ENCODE results near the gene GOLT1B.

Gene GOLT1B

DNA sequence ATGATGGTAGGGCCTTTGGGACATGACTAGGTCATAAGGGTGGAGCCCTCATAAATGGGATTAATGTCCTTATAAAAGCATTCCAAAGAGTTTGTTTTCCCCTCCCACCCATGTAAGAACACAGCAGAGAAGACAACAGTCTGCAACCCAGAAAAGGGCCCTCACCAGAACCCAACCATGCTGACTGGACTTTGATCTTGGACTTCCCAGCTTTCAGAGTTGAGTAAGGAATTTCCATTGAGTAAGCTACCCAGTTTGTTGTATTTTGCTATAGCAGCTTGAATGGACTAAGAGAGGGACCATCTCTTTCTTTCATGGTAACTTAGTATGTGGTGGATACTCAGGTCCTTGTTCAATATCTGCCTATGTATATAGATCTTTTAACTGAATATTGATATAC is 21.6 kb downstream of the GOLT1B start:
- DNase-seq (ENCODE audit: low spot score): no peak

DNA sequence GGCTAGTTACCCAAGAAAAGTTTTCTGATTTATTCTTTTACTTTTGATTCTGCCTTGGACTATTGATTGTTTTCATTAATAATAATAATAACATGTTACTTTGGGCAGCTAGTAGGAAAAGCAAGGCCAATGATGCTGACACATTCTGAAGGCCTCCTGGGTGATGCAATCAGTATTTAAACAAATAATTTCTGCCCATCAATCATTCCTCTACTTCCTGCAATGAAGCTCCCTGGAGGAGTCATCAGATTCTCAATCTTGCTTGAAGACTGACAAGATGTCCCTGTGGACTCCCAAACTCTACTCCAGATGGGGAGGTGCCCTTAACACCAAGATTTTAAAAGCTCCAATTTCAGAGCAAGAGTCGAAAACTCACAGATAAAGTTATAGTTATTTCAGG is 24.5 kb downstream of the GOLT1B start, which contains the start of gene SPX:
SPX (plus strand) TSS at position 244 of the 400 bp plus-strand sequence. CDS start 177 bp downstream, outside the sequence.
- DNase-seq (ENCODE audit: low spot score): no peak

DNA sequence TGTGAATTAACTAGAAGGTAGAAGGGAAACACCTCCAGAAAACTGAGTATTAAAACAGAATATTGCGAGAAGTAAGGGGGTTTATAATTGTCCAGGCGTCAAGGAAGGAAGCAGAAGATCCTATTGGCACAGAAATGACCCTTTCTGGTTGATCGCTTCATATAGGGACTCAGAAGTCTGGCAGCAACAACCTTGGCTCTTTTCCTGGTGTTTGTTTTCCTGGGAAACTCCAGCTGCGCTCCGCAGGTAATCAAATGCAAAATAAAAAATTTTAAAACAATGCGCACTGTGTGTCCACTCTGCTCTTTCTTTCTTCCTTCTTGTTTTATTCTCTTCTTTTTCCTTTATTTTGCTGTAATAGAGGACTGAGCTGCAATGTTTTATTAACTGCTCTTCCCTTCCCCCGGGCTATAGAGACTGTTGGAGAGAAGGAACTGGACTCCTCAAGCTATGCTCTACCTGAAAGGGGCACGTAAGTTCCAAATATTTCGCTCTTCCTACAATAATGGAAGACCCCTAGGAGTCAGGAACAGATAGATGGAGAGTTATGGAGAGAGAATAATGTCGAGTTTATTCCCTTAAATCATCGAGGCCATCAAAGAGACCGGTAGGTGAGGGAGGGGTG is 25.2 kb downstream of the GOLT1B start:
- DNase-seq (ENCODE audit: low spot score): no peak

DNA sequence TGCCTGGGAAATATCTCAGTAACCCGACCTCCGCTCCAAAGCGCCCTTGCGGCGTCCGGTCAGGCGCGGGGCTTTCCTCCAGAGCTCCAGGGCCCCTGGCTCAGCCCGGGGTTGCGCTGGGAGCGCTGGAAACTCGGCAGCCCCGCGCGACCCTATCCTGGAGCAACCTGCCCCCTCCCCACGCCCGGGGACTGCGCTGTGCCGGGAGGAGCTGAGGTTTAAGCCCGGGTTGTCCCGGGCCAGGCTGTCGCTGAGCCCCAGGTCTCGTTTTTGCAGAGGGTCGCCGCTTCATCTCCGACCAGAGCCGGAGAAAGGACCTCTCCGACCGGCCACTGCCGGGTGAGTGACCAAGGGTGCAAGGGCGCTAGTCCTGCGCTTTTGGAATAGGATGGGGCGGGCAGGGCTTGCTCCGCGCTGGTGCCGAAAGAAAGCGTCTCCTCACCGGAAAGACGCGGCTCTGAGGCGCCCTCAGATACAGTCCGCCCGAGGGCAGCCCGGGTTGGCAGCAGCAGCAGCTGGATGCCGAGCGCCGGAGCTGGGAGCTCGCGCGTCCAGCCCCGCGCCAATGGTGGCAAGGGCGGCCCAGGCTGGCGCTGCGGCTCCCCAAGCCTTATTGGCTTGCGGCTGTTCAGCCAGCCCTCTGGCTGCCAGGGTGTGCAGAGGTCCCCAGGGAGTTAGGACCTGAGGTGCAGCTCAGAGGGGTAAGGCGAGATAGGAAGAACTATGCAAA is 26.0 kb downstream of the GOLT1B start:
- DNase-seq (ENCODE audit: low spot score): peak; percentile 17

DNA sequence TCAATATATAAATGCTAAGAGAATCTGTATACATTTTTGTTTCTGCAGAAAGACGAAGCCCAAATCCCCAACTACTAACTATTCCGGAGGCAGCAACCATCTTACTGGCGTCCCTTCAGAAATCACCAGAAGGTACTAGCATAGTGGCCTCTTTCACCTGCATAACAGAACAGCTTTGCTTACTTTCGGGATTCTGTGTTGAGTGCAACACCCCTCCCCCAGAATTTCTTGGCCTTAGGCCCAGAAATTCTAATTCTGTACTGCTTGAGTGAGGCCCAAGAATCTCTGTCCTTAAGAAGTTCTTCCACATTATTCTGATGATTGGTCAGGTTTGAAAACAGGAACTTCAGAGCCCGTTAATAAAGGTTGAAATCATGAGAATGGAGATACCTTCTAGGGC is 27.4 kb downstream of the GOLT1B start:
- DNase-seq (ENCODE audit: low spot score): no peak

DNA sequence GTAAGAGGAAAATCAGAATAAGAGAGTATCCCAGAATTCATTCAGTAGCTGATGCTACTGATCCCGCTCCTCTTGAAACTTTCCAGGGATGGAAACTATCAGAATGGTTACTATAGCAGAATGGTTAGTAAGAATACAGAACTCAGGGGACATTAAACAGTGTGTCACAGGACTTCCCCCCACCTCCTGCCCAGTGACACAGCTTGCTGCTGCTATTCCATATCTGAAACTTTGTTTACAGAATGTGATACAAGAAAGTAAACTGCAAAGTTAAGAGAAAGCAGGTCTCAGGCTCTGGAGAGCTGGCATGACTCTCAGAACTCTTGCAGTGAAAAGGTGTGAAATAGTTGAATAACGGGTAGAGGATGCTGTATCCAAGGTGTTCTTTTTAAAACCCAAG is 27.9 kb downstream of the GOLT1B start:
- no peak for DNase-seq (ENCODE audit: low spot score)

DNA sequence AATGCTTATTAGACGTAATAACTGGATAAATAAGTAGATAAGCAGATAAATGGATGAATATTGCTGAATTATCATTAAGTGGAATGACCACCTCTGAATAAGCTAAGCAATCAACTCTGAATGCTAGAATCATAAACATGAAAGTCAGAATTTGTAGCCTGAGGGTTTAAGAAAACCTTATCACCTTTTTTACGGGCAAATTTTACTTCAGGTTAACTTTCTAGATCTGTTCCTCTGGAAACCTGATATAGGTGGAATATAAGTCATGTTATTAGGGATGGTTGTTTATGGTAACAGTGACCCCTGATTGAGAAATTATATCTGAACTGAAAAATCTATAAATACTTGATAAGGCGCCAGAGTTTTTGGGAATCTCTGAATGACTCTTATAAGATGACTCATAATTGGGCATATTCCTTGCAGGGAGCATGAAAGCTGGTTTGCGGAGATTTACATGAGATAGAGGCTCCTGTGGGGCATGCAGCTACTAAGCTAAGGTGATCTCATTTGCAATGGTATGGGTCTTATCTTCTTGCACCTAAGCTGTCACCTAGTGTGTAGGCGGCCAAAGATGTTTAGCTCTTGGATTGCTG is 36.6 kb downstream of the GOLT1B start:
- DNase-seq (ENCODE audit: low spot score): no peak

DNA sequence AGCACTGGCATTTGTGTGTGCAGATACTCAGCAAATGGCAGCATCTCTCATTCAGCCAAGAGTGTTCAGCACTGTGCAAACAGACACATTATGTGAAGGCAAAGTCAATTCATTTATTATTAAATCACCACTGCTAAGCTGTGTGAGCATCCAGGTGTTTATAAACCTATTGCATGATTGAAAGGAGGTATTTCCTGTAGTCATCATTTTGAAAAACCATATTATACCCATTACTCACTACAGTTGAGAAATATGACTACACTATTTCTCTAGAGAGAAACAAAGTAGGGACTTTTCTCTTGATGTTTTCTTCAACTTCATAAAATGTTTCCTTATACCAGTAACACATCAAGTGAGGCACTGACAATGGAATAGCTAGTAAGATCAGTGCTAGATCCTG is 38.2 kb downstream of the GOLT1B start:
- DNase-seq (ENCODE audit: low spot score): no peak

DNA sequence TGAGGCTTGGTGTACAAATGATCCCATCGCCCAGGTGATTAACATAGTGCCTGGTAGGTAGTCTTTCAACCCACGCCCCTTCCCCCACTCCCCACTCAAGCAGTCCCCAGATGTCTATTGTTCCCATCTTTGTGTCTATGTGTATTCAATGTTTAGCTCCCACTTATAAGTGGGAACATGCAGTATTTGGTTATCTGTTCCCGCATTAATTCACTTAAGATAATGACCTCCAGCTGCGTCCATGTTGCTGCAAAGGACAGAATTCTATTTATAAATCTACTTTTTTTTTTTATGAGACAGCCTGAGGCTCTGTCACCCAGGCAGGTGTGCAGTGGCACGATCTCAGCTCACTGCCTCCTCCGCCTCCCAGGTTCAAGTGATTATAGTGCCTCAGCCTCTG is 40.2 kb downstream of the GOLT1B start:
- DNase-seq (ENCODE audit: low spot score): no peak

DNA sequence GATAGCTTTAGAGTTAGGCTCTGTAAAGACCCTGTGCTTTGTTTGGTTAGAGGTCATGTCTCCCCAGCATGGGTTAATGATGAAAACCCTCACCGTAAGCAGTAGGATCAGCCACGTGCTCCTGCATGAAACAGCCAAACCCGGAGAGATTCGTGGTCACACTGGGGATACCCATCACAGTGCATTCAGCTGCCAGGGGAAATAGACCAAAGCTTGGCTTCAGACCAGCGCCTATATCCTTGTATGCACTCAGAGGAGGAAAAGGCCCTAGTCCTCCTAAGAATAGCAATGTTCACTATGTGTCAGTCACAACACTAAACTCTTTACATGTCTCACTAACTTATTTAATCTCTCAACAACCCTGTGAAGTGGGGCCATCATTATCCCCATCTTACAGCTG is 40.8 kb downstream of the GOLT1B start:
- no peak for DNase-seq (ENCODE audit: low spot score)

DNA sequence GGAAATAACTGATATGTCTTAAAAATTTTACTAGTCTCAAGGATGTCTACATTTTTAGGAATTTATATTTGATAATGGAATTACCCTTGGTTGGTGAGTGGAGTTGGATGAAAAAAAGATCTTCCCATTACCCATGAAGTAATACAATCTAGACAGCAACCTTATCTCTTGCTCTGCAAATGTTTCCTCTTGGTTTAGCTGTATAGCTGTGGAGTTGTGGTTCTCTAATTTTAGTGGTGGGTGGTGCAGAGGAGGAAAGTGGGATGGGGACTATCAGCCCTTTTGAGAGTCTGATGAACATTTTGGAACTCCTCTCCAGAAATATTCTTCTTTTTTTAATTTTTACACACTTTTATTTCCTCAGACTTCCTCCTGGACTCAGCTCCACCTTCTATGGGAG is 41.6 kb downstream of the GOLT1B start:
- DNase-seq (ENCODE audit: low spot score): no peak

DNA sequence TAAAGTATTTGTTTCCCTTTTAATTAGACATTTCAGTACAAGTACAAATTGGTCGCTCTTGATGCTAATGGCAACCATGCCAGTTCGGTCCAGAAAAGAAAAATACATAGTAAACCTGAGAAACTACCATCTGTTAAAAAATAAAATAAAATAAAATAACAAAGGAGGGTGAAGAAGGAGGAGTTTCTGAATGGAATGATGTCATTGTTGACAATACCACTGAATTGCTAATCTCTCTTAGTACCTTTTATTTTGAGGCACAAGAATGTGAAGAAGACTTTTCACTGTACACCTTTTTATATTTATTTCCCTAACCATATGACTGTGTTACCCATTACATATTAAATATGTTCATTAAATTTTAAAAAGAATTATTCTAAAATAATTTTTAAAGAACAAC is 44.0 kb downstream of the GOLT1B start:
- no peak for DNase-seq (ENCODE audit: low spot score)

DNA sequence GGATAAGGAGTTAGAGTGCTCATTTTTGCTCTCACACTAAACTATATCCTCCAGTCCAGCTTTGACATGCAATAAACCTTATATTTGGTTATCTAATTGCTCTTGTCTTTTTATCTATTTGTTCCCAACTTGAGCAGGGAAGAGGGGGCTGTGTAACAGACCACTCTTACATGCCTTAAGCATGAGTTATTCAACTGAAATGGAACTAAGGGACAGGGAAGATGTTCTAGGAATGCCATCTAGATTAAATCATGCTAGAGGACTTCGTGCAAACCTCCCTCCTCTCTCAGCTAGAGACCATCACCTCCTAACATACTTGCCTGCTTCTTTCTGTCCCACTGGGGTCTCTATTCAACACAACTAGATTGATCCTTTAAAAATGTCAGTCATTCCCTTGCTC is 45.1 kb downstream of the GOLT1B start:
- no peak for DNase-seq (ENCODE audit: low spot score)

DNA sequence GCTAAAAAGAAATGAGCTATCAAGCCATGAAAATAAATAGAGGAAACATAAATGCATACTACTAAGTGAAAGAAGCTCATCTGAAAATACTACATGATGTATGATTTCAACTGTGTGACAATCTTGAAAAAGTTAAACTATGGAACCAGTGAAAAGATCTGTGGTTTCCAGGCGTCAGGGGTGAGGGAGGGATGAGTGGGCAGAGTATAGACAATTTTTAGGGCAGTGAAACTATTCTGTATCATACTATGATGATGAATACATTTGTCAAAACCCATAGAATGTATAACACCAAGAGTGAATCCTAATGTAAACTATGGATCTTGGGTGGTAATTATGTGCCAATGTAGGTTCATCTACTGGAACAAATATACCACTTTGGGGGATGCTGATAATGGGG is 45.8 kb downstream of the GOLT1B start:
- no peak for DNase-seq (ENCODE audit: low spot score)

DNA sequence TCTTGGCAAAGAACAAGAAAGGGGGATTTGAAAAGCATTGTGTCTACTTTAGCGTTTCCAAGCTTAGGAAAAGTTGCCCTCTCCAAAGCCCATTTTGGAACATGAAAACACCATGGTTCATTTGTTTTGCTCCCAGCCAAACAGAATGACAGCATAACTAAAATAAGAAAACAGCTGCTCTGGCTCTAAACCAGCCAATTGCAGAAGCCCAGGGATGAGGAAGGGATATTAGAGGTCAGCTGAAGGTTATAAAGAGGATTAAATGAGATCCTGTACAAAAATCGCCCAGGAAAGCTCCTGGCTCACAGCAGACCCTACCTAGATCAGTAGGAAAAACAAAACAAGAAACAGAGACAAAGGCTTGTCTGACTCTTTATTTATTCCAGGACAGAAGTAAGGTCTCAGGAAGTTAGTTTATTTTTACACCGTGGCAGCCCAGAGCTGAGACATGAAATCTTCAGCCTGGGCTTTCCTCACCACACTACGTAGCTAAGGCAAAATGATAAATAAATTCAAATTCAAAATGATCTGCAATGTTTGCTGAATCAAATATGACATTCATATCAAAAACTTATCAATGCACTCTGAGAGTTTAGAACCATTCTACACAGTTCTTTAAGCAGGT is 50.4 kb downstream of the GOLT1B start:
- no peak for DNase-seq (ENCODE audit: low spot score)

DNA sequence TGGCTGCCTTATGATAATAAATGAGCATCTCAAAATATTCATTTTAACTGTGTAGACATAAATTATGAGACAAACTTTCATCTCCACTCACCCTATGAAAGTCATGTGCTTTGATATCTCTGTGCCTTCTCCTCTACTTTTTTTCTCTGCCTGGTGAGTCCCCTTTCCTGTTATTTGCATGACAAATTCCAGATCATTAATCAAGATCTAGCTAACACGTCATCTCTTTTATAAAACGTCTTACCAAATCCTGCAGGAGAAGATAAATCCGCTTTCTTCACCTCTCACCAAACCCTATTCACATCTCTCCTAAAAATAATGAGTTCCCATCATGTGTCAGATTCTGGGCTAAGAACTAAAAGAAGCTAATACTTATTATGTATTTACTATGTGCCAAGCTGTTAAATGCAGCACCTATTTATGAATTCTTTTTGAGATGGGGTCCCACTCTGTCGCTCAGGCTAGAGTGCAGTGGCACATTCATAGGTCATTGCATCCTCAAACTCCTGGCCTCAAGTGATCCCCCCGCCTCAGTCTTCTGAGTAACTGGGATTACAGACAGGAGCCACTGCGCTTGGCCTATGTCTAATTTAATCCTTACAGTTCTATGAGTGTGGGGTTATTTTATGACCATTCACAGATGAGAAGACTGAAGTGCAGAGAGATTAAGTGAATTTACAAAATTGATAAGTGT is 51.2 kb downstream of the GOLT1B start:
- no peak for DNase-seq (ENCODE audit: low spot score)

DNA sequence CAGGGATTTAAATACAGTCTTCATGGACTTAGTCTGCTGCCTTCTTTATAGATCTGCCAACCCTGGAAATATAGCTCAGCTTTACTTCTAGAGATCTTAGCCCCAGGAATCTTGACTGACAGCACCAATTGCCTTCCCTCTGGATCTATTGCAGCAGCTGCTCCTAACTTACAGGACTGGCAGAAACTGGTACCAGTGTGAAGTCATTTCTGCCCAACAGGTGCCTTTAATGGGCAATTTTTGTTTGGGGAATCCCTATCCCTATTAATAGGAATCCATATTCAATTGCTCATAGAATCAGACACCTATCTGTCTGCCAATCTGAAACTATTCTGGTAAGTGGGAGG is 51.7 kb downstream of the GOLT1B start:
- DNase-seq (ENCODE audit: low spot score): no peak

DNA sequence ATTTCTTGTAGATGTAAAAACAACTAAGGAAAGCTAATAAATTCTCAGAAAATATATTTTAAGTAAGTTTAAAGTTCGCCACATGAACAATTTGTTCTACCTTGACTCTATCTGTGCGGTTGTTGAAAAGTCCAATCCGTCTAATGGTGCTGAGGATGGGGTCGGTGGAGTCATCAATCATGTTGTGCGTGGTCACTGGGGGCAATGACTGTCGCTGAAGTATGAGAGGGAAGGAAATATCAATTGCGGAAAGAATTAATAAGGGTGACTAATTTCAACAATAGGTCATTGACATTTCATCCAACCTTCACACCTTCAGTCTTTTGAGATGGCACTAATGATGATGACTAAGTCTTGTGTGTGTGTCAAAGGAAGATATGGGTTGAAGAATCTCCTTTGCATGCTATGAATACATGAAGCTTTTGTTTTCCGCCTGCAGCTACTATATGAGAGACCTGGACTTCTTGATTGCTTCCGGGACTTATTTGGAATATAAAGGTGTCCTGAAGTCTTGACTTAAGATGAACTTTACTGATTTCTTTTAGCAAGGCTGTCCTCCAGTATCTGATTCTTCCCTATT is 56.6 kb downstream of the GOLT1B start:
- no peak for DNase-seq (ENCODE audit: low spot score)

DNA sequence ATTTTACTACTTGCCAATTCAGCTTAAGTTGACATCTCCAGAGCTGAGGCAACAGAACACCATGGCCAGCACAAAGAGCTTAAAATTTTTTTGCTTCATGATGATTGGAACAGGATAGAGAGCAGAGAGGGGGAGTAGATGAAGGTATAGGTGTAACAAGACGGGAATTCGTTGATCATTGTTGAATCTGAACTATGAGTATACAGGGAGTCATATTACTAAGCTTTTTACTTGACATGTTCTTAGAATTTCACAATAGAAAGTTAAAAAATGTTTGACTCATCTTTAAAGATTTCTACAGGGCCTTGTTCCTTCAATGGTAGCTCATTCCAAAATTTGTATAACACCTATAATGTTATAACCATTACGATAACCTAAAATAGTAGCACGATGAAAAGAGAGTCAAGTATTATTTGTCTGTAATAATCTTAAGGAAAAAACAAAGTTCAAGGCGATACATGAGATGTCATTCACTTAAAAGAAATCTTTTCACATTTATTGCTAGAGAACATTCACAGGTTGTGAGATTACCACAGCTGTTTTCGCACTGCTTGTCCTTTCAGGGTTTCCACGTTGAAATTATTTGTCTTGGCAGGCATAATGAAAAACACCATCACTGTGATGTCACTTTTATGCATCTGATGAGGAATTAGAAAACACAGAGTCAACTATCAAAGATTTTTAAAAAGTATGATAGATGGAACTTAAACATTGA is 58.4 kb downstream of the GOLT1B start:
- DNase-seq (ENCODE audit: low spot score): no peak

DNA sequence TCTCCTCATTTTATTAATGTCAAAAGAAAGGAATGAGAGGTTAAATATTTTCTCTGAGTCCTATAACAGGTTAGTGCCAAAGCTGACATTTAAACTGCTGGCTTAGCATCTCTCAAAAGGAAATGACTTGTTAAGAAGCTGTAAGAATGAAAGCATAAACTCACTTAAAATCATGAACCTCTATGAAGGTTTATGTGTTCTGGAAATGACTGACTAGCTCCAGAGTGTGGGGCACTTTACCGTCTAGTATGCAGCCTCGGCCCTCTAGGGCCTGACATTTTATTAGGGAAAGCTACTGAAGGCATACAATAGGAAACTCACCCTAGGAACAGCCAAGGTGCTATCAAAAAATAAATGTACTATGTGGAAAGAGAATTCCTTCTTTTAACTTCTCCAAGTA is 59.6 kb downstream of the GOLT1B start:
- DNase-seq (ENCODE audit: low spot score): no peak

DNA sequence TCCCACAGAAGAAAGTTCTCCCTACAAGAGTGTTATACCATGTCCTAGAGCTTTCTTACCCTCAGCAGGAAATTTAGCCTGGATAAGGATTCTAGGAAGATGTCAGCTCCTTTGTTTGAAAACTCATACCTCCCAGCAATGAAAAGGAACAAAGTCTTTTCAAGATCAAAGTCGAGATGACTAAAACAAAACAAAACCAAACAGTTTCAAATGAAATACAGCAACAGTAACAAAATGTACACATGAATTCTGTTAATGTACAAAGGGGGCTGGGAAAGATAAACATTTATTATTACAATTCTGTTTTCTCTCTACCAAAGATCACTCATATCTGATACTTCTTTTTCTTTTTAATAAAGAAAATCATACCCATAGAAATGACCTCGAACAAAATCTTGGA is 61.3 kb downstream of the GOLT1B start:
- DNase-seq (ENCODE audit: low spot score): no peak

Data from LoVo (cell line).